Naive B cell (primary cell): Measurements from ENCODE around the gene RNF157. TPM values are rescaled to one million over a fixed set of nuclear protein-coding genes. Genes with fewer than 3 reads are reported as not detected.
A peak's percentile ranks its signal among the peaks of the same experiment; 100 is the strongest.
"Not testable (repeated sequence)": the region's sequence is repeated elsewhere in the genome, so short reads cannot be mapped to it uniquely, and the experiment has no call there.

Source experiments
- ATAC-seq, 2 donors: fragments of 150-1000 bp; cut with Tn5 transposase; 2 replicates each; pipeline ENCODE4 v1.10.0; 2021; ENCODE audit warnings: low read depth in 2 of 2, mild to moderate bottlenecking in 2 of 2, moderate library complexity in 2 of 2
- DNase-seq: peaks from one replicate; pipeline ENCODE4 v3.0.0; 2022
- H3K27ac Mint-ChIP-seq, 6 donors: one replicate each; pipeline ENCODE4 v1.8.0; 2020 to 2022; ENCODE audit warnings: mild to moderate bottlenecking in 6 of 6, mixed read lengths in 6 of 6, moderate library complexity in 5 of 6, inconsistent platforms in 2 of 6
- H3K27me3 Mint-ChIP-seq, 3 donors: one replicate each; pipeline ENCODE4 v1.8.0; 2021 to 2022; ENCODE audit warnings: mixed read lengths in 3 of 3, mild to moderate bottlenecking in 1 of 3
- H3K36me3 Mint-ChIP-seq, 2 donors: one replicate each; pipeline ENCODE4 v1.8.0; 2020 to 2022; ENCODE audit warnings: mixed read lengths in 2 of 2, inconsistent platforms in 1 of 2, mild to moderate bottlenecking in 1 of 2
- H3K4me1 Mint-ChIP-seq, 3 donors: one replicate each; pipeline ENCODE4 v1.8.0; 2020 to 2022; ENCODE audit warnings: mixed read lengths in 3 of 3, inconsistent platforms in 1 of 3, mild to moderate bottlenecking in 1 of 3, moderate library complexity in 1 of 3
- H3K4me3 Mint-ChIP-seq, 8 donors: one replicate each; pipeline ENCODE4 v1.8.0; 2020 to 2022; ENCODE audit warnings: mild to moderate bottlenecking in 8 of 8, mixed read lengths in 8 of 8, moderate library complexity in 8 of 8, inconsistent platforms in 2 of 8
- H3K9me3 Mint-ChIP-seq, 7 donors: one replicate each; pipeline ENCODE4 v1.8.0; 2020 to 2022; ENCODE audit warnings: mixed read lengths in 7 of 7, mild to moderate bottlenecking in 5 of 7, inconsistent platforms in 2 of 7, moderate library complexity in 1 of 7
- polyA plus RNA-seq, 6 donors: library from polyadenylated mRNA; unstranded; fragments of 300-500 nt; fragmentation: Illumina TruSeq; gene quantifications; one replicate each; pipeline ENCODE4 v1.2.3, GENCODE V29; 2021; ENCODE audit warnings: low read depth in 6 of 6

RNF157 gene
- polyA plus RNA-seq, 6 donors from 2014 or later, result 0.09 to 0.71 (median 0.22) TPM; not detected in 1

- peaks cover 20 to 40% (median 20%) of the 10 kb centered on the region in 3 donors for H3K4me1 Mint-ChIP-seq
- peak overlapping the region in 1 of 6 donors; percentile 75 for H3K27ac Mint-ChIP-seq
- no peaks in the 10 kb centered on the region for H3K27me3 Mint-ChIP-seq
- peaks cover 0 to 3% (median 0%) of the 10 kb centered on the region in 7 donors for H3K9me3 Mint-ChIP-seq
- DNase-seq (no peak), ATAC-seq (no peak)
- H3K36me3 Mint-ChIP-seq, result no peaks in the 10 kb centered on the region
- H3K4me3 Mint-ChIP-seq, result no peak overlapping the region
Measured at GRCh38 chr17:76254275-76254674, 14.0 kb upstream of the RNF157 start.

GRCh38 chr17:76253841-76254240 lies 13.5 kb upstream of the RNF157 start:
- H3K27ac Mint-ChIP-seq, result peak overlapping the region in 1 of 6 donors; percentile 75
- peaks cover 0 to 3% (median 0%) of the 10 kb centered on the region in 7 donors for H3K9me3 Mint-ChIP-seq
- no peaks in the 10 kb centered on the region for H3K36me3 Mint-ChIP-seq
- H3K27me3 Mint-ChIP-seq, result no peaks in the 10 kb centered on the region
- ATAC-seq (no peak), DNase-seq (no peak)
- H3K4me1 Mint-ChIP-seq, result peaks cover 20 to 40% (median 20%) of the 10 kb centered on the region in 3 donors
- H3K4me3 Mint-ChIP-seq, result no peak overlapping the region

GRCh38 chr17:76252967-76253766 lies 12.9 kb upstream of the RNF157 start:
- H3K4me3 Mint-ChIP-seq, result peak overlapping the region in 7 of 8 donors; percentile 35 to 91 (median 87)
- not testable (repeated sequence) for H3K9me3 Mint-ChIP-seq, ATAC-seq, H3K27me3 Mint-ChIP-seq, DNase-seq, H3K36me3 Mint-ChIP-seq
- peak overlapping the region in 1 of 6 donors; percentile 91 for H3K27ac Mint-ChIP-seq
- peaks cover 20 to 40% (median 20%) of the 10 kb centered on the region in 3 donors for H3K4me1 Mint-ChIP-seq

GRCh38 chr17:76252040-76252954 lies 12.0 kb upstream of the RNF157 start:
- Mint-ChIP-seq H3K36me3 (no peaks in the 10 kb centered on the region), H3K27ac (peak overlapping the region; percentile 74 to 95 (median 91)), H3K4me3 (peak overlapping the region; percentile 3 to 91 (median 86)), H3K9me3 (peaks cover 0 to 3% (median 0%) of the 10 kb centered on the region in 7 donors), H3K4me1 (peaks cover 20 to 40% (median 20%) of the 10 kb centered on the region in 3 donors), H3K27me3 (no peaks in the 10 kb centered on the region)
- DNase-seq (peak; percentile 56), ATAC-seq (peak; percentile 99)

- peaks cover 18 to 41% (median 21%) of the 10 kb centered on the region in 3 donors for H3K4me1 Mint-ChIP-seq
- H3K36me3 Mint-ChIP-seq, result no peaks in the 10 kb centered on the region
- peaks cover 0 to 3% (median 0%) of the 10 kb centered on the region in 7 donors for H3K9me3 Mint-ChIP-seq
- DNase-seq (no peak), ATAC-seq (peak in 1 of 2 donors; percentile 5)
- peak overlapping the region in 7 of 8 donors; percentile 73 to 91 (median 87) for H3K4me3 Mint-ChIP-seq
- peaks cover 0 to under 1% (median 0%) of the 10 kb centered on the region in 3 donors for H3K27me3 Mint-ChIP-seq
- peak overlapping the region in 5 of 6 donors; percentile 74 to 95 (median 91) for H3K27ac Mint-ChIP-seq
Measured at GRCh38 chr17:76251478-76252039, 11.3 kb upstream of the RNF157 start.

GRCh38 chr17:76250141-76250540 lies 9.8 kb upstream of the RNF157 start:
- peak overlapping the region in 2 of 6 donors; percentile 69 to 70 for H3K27ac Mint-ChIP-seq
- peaks cover 0 to 3% (median 0%) of the 10 kb centered on the region in 7 donors for H3K9me3 Mint-ChIP-seq
- H3K27me3 Mint-ChIP-seq, result peaks cover 0 to 3% (median 1%) of the 10 kb centered on the region in 3 donors
- H3K4me3 Mint-ChIP-seq, result no peak overlapping the region
- peaks cover 21 to 38% (median 29%) of the 10 kb centered on the region in 3 donors for H3K4me1 Mint-ChIP-seq
- DNase-seq (no peak), ATAC-seq (no peak)
- no peaks in the 10 kb centered on the region for H3K36me3 Mint-ChIP-seq

- Mint-ChIP-seq H3K4me3 (no peak overlapping the region), H3K36me3 (no peaks in the 10 kb centered on the region), H3K4me1 (peaks cover 21 to 36% (median 29%) of the 10 kb centered on the region in 3 donors), H3K27ac (peak overlapping the region in 1 of 6 donors; percentile 46), H3K27me3 (peaks cover 9 to 18% (median 16%) of the 10 kb centered on the region in 3 donors), H3K9me3 (peaks cover 0 to 3% (median 0%) of the 10 kb centered on the region in 7 donors)
- no peak for ATAC-seq
- no peak for DNase-seq
Measured at GRCh38 chr17:76248013-76248782, 7.9 kb upstream of the RNF157 start.

GRCh38 chr17:76247304-76247703 lies 7.0 kb upstream of the RNF157 start:
- Mint-ChIP-seq H3K27ac (peak overlapping the region in 1 of 6 donors; percentile 61), H3K4me1 (peaks cover 17 to 27% (median 21%) of the 10 kb centered on the region in 3 donors), H3K9me3 (peaks cover 0 to 3% (median 0%) of the 10 kb centered on the region in 7 donors), H3K4me3 (no peak overlapping the region), H3K27me3 (peaks cover 18 to 27% (median 25%) of the 10 kb centered on the region in 3 donors), H3K36me3 (no peaks in the 10 kb centered on the region)
- no peak for DNase-seq
- ATAC-seq, result no peak

GRCh38 chr17:76246080-76247066 lies 6.1 kb upstream of the RNF157 start:
- peak overlapping the region in 1 of 6 donors; percentile 83 for H3K27ac Mint-ChIP-seq
- DNase-seq (peak; percentile 17), ATAC-seq (peak; percentile 78 to 88)
- no peaks in the 10 kb centered on the region for H3K9me3 Mint-ChIP-seq
- peaks cover 8 to 22% (median 16%) of the 10 kb centered on the region in 3 donors for H3K4me1 Mint-ChIP-seq
- H3K36me3 Mint-ChIP-seq, result no peaks in the 10 kb centered on the region
- peaks cover 24 to 36% (median 26%) of the 10 kb centered on the region in 3 donors for H3K27me3 Mint-ChIP-seq
- H3K4me3 Mint-ChIP-seq, result peak overlapping the region in 2 of 8 donors; percentile 9 to 47

GRCh38 chr17:76244721-76245120 lies 4.4 kb upstream of the RNF157 start:
- ATAC-seq, H3K27ac Mint-ChIP-seq, H3K36me3 Mint-ChIP-seq, DNase-seq, H3K9me3 Mint-ChIP-seq: not testable (repeated sequence)
- Mint-ChIP-seq H3K27me3 (peaks cover 32 to 43% (median 33%) of the 10 kb centered on the region in 3 donors), H3K4me1 (peaks cover 15 to 25% (median 21%) of the 10 kb centered on the region in 3 donors), H3K4me3 (peak overlapping the region in 1 of 8 donors; percentile 43)
